SK-N-SH (cell line): Measurements from ENCODE around the gene MS4A15. TPM values are rescaled to one million over a fixed set of nuclear protein-coding genes. Genes with fewer than 3 reads are reported as not detected.

ENCODE experiments used
- CTCF ChIA-PET: fragments of 300-600, 350-600 bp; formaldehyde crosslinking; extraction: SDS; loops from one replicate; lab custom pipeline; 2021; lab: Yijun Ruan, JAX
- POLR2A ChIA-PET: fragments of 350-600 bp; sonication (Branson Sonifier 250); formaldehyde crosslinking; extraction: SDS; loops from one replicate; lab custom pipeline; 2020; ENCODE audit warnings: antibody characterized with exemption, inconsistent platforms; lab: Yijun Ruan, JAX
- DNase-seq: peaks from one replicate; pipeline ENCODE4 v3.0.0; 2012
- H2AFZ ChIP-seq: fragments of 200-600 bp; sonication (generic); 2 replicates; pipeline ENCODE4 v1.8.1; 2016; ENCODE audit warnings: antibody characterized with exemption, mild to moderate bottlenecking, low read depth
- H3F3A ChIP-seq: fragments of 200-600 bp; sonication (generic); replicated peaks from 2 replicates; pipeline ENCODE3; 2016; ENCODE audit warnings: antibody characterized with exemption, mild to moderate bottlenecking; ENCODE audit not compliant: insufficient read depth
- H3K27ac ChIP-seq, 2 experiments: fragments of 200-500 bp in 1 of 2; fragments of 200-600 bp in 1 of 2; sonication (Bioruptor generic) in 1 of 2; sonication (generic), shearing (Covaris generic) in 1 of 2; 2 replicates each; pipeline versions ENCODE4 v1.5.1 to v1.6.1; 2014 to 2016; ENCODE audit warnings: low read depth in 2 of 2, inconsistent platforms in 1 of 2, low read length in 1 of 2, mild to moderate bottlenecking in 1 of 2, mixed read lengths in 1 of 2
- H3K27me3 ChIP-seq: fragments of 200-600 bp; sonication (generic), shearing (Covaris generic); 2 replicates; pipeline ENCODE4 v1.6.1; 2016; ENCODE audit warnings: mixed run types; ENCODE audit not compliant: insufficient read depth
- H3K36me3 ChIP-seq, 2 experiments: fragments of 200-500 bp in 1 of 2; fragments of 200-600 bp in 1 of 2; sonication (Bioruptor generic) in 1 of 2; sonication (generic) in 1 of 2; replicated peaks in 1 of 2; 2 replicates each; pipeline versions ENCODE3 to v1.5.1; 2014 to 2016; ENCODE audit warnings: low read length in 1 of 2, mild to moderate bottlenecking in 1 of 2; ENCODE audit not compliant: insufficient read depth in 2 of 2, control insufficient read depth in 1 of 2
- H3K4me1 ChIP-seq, 2 experiments: fragments of 200-500 bp in 1 of 2; fragments of 200-600 bp in 1 of 2; sonication (Bioruptor generic) in 1 of 2; sonication (generic), shearing (Covaris generic) in 1 of 2; 2 replicates each; pipeline versions ENCODE4 v1.5.1 to v1.6.1; 2014 to 2016; ENCODE audit warnings: low read depth in 1 of 2, low read length in 1 of 2, mixed run types in 1 of 2; ENCODE audit not compliant: insufficient read depth in 2 of 2, control insufficient read depth in 1 of 2
- H3K4me2 ChIP-seq: fragments of 200-600 bp; sonication (generic), shearing (Covaris generic); 2 replicates; pipeline ENCODE4 v1.6.1; 2017; ENCODE audit warnings: mixed run types
- H3K4me3 ChIP-seq, 2 experiments: fragments of 200-500 bp in 1 of 2; fragments of 200-600 bp in 1 of 2; sonication (Bioruptor generic) in 1 of 2; sonication (generic), shearing (Covaris generic) in 1 of 2; 2 replicates each; pipeline versions ENCODE4 v1.5.1 to v1.8.1; 2014 to 2016; ENCODE audit warnings: low read depth in 2 of 2, inconsistent platforms in 1 of 2, low read length in 1 of 2, mild to moderate bottlenecking in 1 of 2, mixed read lengths in 1 of 2, moderate library complexity in 1 of 2
- H3K79me2 ChIP-seq: fragments of 200-600 bp; sonication (generic); 2 replicates; pipeline ENCODE4 v1.8.1; 2017; ENCODE audit warnings: mild to moderate bottlenecking; ENCODE audit not compliant: insufficient read depth
- H3K9ac ChIP-seq: fragments of 200-600 bp; sonication (generic); 2 replicates; pipeline ENCODE4 v1.6.1; 2017; ENCODE audit warnings: mixed run types
- H3K9me2 ChIP-seq: fragments of 200-600 bp; sonication (generic); 2 replicates; pipeline ENCODE4 v1.6.1; 2017; ENCODE audit warnings: mixed run types
- H3K9me3 ChIP-seq: fragments of 200-600 bp; sonication (generic); 2 replicates; pipeline ENCODE4 v1.6.1; 2017; ENCODE audit warnings: mixed run types, mild to moderate bottlenecking, moderate library complexity
- H4K20me1 ChIP-seq: fragments of 200-600 bp; sonication (generic); 2 replicates; pipeline ENCODE4 v1.6.1; 2017; ENCODE audit warnings: mild to moderate bottlenecking, mixed run types; ENCODE audit not compliant: insufficient read depth
- CHD2 ChIP-seq: fragments of 150-350 bp; IDR thresholded peaks from 2 replicates; pipeline ENCODE4 v1.6.1; 2018; ENCODE audit warnings: low read length; ENCODE audit not compliant: partially characterized antibody
- CTCF ChIP-seq: fragments of 200-600 bp; sonication (generic); IDR thresholded peaks from 2 replicates; pipeline ENCODE4 v1.6.1; 2017; ENCODE audit warnings: antibody characterized with exemption, mild to moderate bottlenecking, moderate library complexity
- ELF1 ChIP-seq: IDR thresholded peaks from 2 replicates; pipeline ENCODE4 v1.4.0; 2012
- EP300 ChIP-seq, 2 experiments: IDR thresholded peaks; 2 replicates each; pipeline versions ENCODE4 v1.4.0 to v1.6.1; 2012; ENCODE audit warnings: borderline replicate concordance in 1 of 2, low read depth in 1 of 2, low read length in 1 of 2
- GABPA ChIP-seq: IDR thresholded peaks from 2 replicates; pipeline ENCODE4 v1.4.0; 2012; ENCODE audit warnings: low read depth, mild to moderate bottlenecking
- JUND ChIP-seq: IDR thresholded peaks from 2 replicates; pipeline ENCODE4 v1.4.0; 2012
- MEF2A ChIP-seq: IDR thresholded peaks from 2 replicates; pipeline ENCODE4 v1.4.0; 2012; ENCODE audit warnings: low read depth, borderline replicate concordance
- NFIC ChIP-seq: IDR thresholded peaks from 2 replicates; pipeline ENCODE4 v1.4.0; 2012; ENCODE audit warnings: borderline replicate concordance
- POLR2AphosphoS5 ChIP-seq: IDR thresholded peaks from 2 replicates; pipeline ENCODE4 v1.6.1; 2012; ENCODE audit warnings: low read depth, low read length
- RFX5 ChIP-seq: IDR thresholded peaks from 2 replicates; pipeline ENCODE4 v1.6.1; 2012; ENCODE audit warnings: mild to moderate bottlenecking, improper control_type of control experiment, low read length
- RXRA ChIP-seq: IDR thresholded peaks from 2 replicates; pipeline ENCODE4 v1.4.0; 2012; ENCODE audit warnings: low read depth, mild to moderate bottlenecking, borderline replicate concordance
- SIN3A ChIP-seq: IDR thresholded peaks from 2 replicates; pipeline ENCODE4 v1.6.1; 2012; ENCODE audit warnings: low read depth, mild to moderate bottlenecking, low read length, moderate library complexity, borderline replicate concordance
- SMC3 ChIP-seq: IDR thresholded peaks from 2 replicates; pipeline ENCODE4 v1.6.1; 2012; ENCODE audit warnings: low read depth, low read length, improper control_type of control experiment
- TAF1 ChIP-seq: IDR thresholded peaks from 2 replicates; pipeline ENCODE4 v1.6.1; 2012; ENCODE audit warnings: low read depth, mild to moderate bottlenecking, low read length, moderate library complexity, borderline replicate concordance
- TCF12 ChIP-seq: IDR thresholded peaks from 2 replicates; pipeline ENCODE4 v1.4.0; 2012
- TEAD4 ChIP-seq: IDR thresholded peaks from 2 replicates; pipeline ENCODE4 v1.4.0; 2012; ENCODE audit warnings: mild to moderate bottlenecking, borderline replicate concordance; ENCODE audit not compliant: insufficient read depth
- USF1 ChIP-seq: IDR thresholded peaks from 2 replicates; pipeline ENCODE4 v1.4.0; 2012; ENCODE audit warnings: low read depth, borderline replicate concordance
- YY1 ChIP-seq: IDR thresholded peaks from 2 replicates; pipeline ENCODE4 v1.4.0; 2012; ENCODE audit warnings: low read depth, mild to moderate bottlenecking
- WGBS: methylation state at CpG from one replicate; pipeline ENCODE4 v1.1.6; 2017; ENCODE audit warnings: low lambda C conversion rate; 5-methylcytosine and 5-hydroxymethylcytosine counted together
- polyA plus RNA-seq, 3 experiments: library from polyadenylated mRNA; depleted of rRNA; stranded (reverse); fragments of >200 nt; gene quantifications; 2 replicates each; pipeline ENCODE4 v1.2.3, GENCODE V29; 2012
- TF ChIP-seq, protein P1 (sequence below): IDR thresholded peaks from 2 replicates; pipeline ENCODE4 v1.4.0; 2012; ENCODE audit warnings: low read depth

MS4A15 gene
- polyA plus RNA-seq, 1 of the 3 experiments (the other 2 are of a cell fraction): not detected

GRCh38 chr11:60825118-60825517 lies 68.5 kb downstream of the MS4A15 start:
- Histone ChIP-seq H3K4me2 (no peak overlapping the region), H3K79me2 (no peaks in the 10 kb centered on the region), H2AFZ (no peak overlapping the region), H3K4me1 (no peaks in the 10 kb centered on the region; a peak in 1 of 4 replicates), H3F3A (no peaks in the 10 kb centered on the region), H3K9ac (no peak overlapping the region), H4K20me1 (no peaks in the 10 kb centered on the region), H3K27me3 (peaks cover 11% of the 10 kb centered on the region; the same call in 1 of the 2 replicates), H3K4me3 (no peak overlapping the region), H3K9me2 (no peaks in the 10 kb centered on the region), H3K36me3 (no peaks in the 10 kb centered on the region), H3K27ac (no peak overlapping the region), H3K9me3 (no peaks in the 10 kb centered on the region)
- no peak for DNase-seq
- POLR2A ChIA-PET: no interaction called here
- CTCF ChIA-PET: interaction anchor here (0.7 to 23.7 kb wide), 2 partner anchors 71 to 363 kb away, joined by 3 to 550 read pairs; partner anchors contain the start of gene PRPF19
- TF ChIP-seq GABPA: no peak
- no peak for TF ChIP-seq POLR2AphosphoS5
- TF ChIP-seq CHD2: no peak
- no peak for TF ChIP-seq TAF1
- no peak for TF ChIP-seq MEF2A
- TF ChIP-seq ELF1: no peak
- TF ChIP-seq, protein P1, sequence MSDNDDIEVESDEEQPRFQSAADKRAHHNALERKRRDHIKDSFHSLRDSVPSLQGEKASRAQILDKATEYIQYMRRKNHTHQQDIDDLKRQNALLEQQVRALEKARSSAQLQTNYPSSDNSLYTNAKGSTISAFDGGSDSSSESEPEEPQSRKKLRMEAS: no peak
- no peak for TF ChIP-seq SMC3
- TF ChIP-seq RXRA: no peak
- TF ChIP-seq USF1: no peak
- TF ChIP-seq TEAD4: no peak
- TF ChIP-seq RFX5: no peak
- TF ChIP-seq YY1: no peak
- no peak for TF ChIP-seq JUND
- TF ChIP-seq TCF12: no peak
- TF ChIP-seq NFIC: no peak
- no peak for TF ChIP-seq CTCF
- no peak for TF ChIP-seq SIN3A
- TF ChIP-seq EP300 (IDR thresholded peaks at IDR 0.05; ENCODE audit: borderline replicate concordance in 1 of 2, low read depth in 1 of 2, low read length in 1 of 2): no peak
- 32% methylated on average over 5 of the region's 5 CpGs for WGBS
